CD4-positive, alpha-beta T cell treated with Interleukin-21 for 1 hour (primary cell): ENCODE results near the gene STOML3.
"Not testable (repeated sequence)": the region's sequence is repeated elsewhere in the genome, so short reads cannot be mapped to it uniquely, and the experiment has no call there.

Experiments
- DNase-seq: peaks from one replicate; pipeline ENCODE4 v3.0.0-alpha.2; 2020

Gene STOML3, protein sequence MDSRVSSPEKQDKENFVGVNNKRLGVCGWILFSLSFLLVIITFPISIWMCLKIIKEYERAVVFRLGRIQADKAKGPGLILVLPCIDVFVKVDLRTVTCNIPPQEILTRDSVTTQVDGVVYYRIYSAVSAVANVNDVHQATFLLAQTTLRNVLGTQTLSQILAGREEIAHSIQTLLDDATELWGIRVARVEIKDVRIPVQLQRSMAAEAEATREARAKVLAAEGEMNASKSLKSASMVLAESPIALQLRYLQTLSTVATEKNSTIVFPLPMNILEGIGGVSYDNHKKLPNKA

DNA sequence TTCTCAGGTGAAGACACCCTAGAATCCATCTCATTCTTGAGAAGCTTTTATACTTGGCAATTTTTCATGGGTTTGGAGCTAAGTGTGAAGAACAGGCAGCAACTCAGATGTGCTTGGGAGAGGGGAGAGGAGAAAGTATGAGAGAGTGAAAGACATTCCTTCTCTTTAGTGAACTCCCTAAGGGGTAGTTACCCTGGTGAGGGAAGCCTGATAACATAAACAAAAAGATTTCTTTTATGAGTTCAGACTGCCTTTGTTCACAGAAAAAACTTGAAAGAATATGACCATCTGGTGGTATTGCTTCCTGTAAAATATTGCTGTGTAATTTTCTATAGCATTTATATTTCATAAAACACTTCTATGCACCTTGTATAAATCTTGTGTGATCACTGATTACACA, at the start of gene STOML3:
Gene STOML3 (minus strand): TSS at position 139 of the 400 bp plus-strand sequence. CDS start 110 bp downstream, at position 29.
- no peak for DNase-seq

DNA sequence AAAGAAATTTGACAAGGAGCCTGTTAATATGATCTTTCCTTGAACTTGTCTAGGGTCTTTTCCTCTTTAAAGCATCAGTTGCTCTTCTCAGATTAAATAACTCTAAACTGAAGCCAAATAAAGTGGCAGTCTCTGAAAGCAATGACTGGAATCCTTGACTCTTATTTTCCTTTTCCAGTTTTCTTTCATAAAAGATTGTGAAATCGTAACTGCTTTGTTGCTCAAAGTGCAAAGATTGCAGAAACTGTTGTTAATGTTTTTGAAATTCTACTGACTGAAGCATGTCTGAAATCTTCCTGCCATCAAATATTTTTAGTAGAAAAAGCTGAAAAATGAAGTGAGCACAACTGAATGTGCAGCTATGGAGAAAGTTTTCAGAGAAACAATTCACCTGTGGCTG, 49.6 kb upstream of the STOML3 start:
- no peak for DNase-seq

DNA sequence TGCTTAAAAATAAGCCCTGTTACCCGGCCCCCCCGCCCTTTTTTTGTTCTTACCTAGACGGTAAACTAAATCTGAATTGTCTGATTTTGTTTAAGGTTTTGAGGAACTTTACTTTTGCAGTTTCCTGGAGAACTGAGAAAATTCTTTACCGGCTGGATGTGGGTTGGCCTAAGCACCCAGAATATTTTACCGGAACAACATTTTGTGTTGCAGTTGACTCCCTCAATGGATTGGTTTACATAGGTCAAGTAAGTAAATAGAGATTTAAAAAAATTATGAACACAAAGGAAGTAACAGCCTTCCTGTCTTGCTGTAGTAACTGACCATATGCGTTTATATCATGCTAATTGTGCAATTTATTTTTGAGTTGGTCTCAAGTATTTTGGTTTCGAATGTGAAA, 48.4 kb upstream of the STOML3 start:
- DNase-seq: no peak

DNA sequence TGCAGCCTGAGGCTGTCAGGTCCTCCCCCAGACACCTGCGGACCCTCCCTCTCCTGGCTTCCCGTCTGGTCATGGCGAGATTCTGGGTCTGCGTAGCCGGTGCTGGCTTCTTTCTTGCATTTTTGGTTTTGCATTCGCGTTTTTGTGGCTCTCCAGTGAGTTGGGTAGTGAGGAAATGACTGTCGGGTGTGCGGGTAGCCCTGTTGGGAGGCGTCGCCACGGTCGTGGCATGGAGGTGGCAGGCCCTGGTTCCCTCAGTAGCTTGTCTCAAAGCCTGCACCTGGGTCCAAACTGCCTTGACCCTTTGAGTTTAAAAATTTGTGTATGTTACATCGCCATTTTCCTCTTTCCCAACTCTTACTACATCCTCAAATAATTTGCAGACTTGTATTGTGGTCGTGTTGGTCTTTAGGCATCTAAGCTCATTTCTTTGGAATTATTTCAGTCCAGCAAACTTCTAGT, 48.0 kb upstream of the STOML3 start:
- DNase-seq: peak; percentile 61

DNA sequence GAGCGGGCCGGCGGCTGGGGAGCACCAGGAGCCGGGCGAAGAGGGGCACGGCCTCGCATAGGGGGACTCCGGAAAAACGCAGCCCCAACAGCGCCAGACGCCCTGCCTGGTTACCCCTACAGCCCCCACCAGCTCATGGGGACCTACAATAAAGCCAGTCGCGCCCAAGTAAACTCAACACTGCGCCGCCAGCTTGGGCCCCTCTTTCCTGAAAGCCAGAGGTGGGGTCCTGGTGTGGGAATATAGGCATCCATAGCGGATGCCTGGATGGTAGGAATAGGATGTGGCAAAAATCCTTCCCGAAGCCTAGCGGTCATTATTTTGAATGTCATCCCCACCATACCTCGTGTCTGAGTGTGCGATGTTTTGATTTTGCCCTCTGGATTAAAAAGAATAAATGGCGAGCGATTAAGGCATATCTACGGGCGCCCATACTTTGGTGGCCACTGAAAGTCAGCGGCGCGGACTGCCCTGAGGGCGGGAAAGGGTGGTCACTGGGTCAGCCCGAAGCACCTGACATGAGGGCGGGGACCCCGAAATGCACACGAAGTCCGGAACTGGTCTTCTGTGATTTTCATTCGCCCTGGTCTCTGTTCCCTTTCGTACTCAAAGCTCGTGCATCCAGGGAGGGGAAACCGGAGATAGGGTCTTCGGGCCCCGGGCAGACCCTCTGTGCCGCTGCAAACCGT, 47.4 kb upstream of the STOML3 start, which contains the start of the genes NHLRC3 and PROSER1:
Gene NHLRC3 (plus strand): TSS at position 577 of the 689 bp plus-strand sequence. CDS start 184 bp downstream, outside the sequence.
Gene PROSER1 (minus strand): TSS at position 210 of the 689 bp plus-strand sequence. CDS start 847 bp downstream, outside the sequence.
- peak; percentile 89 for DNase-seq

DNA sequence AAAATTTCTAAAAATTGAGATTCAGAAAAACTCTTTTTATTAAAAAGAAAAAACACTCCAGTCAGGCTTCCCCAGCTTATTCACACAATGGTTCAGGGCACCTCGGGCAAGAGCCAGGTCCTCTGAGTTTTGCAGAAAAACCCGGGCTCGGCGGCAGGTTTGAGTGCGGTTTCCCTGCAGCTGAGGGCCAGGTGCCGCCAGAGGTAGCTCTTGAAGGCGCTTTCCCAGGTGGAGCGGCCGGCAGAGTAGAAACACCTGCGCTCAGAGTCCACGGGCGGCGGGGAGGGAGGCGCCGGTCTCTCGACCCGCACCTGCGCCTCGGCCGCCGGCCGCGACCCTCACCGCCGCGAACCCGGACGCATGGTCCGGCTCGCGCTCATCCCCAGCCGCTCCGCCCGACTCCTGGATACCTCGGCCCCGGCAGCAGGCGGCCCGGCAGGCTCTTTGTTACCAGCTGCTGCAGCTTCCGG, 46.8 kb upstream of the STOML3 start:
- DNase-seq: no peak

DNA sequence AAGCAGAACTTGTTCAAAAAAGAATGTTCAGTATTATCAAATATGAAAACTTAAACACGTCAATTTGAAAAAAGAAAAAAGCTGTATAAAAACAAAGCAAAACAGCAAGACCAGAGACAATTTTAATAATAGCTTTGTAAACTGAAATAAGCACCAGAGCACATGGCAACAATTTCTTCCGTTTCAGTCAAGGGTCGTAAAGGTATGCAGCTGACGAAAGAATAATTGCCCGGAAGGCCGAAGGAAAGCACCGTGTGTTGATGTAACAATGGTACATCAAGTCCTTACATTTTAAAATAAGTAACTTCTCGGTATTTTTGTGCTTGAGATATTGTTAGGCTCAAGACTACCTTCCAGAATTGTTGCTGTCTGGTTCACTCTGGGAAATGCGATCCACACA, 45.6 kb upstream of the STOML3 start:
- peak; percentile 38 for DNase-seq

DNA sequence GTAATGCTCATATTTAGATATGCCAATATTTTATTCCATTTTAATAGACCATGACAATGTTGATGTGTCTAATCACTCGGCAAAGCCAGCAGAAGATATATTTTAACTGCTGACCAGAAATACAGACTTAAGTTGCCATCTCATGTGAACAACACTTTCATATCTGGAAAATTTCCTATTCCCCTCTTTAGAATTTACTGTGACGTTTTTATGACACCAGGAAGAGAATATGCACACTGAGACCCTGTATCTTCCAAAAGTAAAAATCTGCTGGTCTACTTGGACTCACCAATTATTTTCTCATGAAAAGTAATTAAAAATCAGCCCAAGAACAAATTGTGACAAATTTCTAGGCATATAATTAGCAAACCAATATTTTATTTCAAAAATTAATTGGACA, 45.2 kb upstream of the STOML3 start:
- no peak for DNase-seq

DNA sequence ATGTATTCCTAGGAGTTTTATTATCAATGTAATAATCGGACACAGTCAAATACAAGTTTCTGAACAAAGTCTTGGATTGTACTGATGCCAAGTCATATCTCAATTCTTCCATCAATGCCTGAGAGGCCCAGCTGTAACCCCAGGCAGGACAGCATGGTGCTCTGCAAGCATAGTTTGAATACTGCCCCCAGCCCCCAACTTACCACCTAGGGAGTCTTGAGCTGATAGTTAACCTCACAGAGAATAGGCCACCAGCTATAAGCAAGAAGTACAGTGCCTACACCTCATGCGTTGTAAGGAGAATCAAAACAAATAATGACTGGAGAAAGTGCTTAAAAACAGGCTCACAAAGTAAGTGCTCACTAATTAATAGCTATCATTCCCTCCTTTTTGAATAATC, 44.6 kb upstream of the STOML3 start:
- no peak for DNase-seq

DNA sequence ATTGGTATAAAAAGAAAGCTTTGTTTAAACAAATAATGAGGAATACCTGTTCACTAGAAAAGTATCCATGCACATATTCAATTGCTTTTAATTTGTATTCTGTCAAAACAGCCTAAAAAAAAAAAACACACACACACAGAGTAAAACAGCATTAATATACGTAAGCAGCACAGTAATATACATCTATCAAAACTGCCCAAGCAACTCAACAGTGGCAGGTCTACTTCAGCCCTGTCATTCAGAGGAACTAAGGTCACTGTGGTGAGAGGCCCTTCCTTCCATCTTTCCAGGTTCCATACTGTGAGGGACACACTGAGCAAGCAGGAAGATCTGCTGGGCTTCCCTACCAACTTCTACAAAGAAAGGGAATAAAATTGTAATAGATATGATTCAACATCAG, 43.5 kb upstream of the STOML3 start:
- no peak for DNase-seq

DNA sequence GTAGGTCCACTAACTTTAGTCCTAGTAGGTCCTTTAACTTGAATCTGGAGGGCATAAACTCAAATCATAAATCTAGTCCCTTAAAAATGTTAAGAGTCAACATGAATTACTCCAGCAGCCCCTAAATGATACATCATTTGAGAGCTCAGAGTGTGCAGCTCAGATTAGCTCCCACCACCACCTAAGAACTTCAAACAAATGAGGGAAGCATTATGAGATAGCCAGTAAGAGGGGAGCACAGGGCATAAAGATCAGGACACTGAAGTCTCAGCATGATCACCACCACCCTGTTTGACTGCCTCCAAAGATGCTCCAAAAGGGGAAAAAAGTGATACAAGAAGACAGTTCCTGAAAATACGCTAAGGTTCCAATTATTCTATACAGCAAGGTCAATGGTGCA, 41.5 kb upstream of the STOML3 start:
- no peak for DNase-seq

DNA sequence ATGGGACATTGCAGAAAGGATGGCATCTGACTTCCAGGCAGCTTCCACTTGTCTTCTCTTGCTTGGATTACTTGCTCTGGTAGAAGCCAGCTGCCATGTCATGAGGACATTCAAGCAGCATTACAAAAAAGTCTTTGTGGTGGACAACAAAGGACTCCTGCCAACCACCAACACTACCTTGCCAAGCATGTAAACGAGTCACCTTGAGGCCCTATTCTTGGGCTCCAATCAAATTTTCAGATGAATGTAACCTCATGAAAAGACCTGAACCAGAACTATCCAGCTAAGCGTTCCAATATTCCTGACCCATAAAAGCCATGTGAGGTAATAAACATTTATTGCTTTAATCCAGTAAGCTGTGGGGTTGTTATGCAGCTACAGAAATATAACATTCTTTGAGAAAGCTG, 34.8 kb upstream of the STOML3 start:
- DNase-seq: no peak

DNA sequence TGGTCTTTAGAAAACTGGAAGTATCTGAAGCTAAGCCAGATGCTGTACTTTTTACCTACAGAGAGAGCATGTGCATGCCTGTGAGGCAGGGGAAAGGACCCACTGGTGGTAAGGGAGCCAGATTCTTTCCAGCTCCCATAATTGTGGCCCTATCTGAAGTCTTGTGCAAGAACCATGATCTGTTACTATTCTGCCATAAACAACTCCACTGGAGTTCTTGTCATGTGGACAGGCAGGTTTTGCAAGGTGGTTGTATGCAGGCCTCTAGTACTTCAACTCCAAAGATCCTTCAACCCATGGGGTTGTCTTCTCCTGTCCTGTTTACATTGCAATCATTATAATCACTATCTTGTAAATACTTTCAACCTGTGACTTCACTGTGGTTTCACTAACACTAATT, 33.1 kb upstream of the STOML3 start:
- no peak for DNase-seq

DNA sequence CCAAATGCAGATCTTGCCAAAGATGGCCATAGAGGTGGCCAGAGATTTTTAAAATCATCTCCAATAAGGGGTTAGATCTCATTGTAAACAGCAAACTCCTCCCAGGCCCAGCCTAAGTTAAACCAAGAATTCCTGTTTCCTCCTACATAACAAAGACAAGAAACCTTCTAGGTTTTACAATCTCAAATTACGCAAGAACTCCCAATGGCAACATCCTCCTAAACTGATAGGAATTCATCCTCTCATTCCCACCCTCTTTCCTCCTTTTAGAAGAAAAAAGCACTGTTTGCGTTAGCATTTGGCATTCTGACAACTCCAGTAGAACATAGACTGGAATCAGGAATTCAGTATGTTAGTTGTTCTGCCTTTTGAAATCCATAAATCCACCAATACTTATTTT, 32.7 kb upstream of the STOML3 start:
- no peak for DNase-seq

DNA sequence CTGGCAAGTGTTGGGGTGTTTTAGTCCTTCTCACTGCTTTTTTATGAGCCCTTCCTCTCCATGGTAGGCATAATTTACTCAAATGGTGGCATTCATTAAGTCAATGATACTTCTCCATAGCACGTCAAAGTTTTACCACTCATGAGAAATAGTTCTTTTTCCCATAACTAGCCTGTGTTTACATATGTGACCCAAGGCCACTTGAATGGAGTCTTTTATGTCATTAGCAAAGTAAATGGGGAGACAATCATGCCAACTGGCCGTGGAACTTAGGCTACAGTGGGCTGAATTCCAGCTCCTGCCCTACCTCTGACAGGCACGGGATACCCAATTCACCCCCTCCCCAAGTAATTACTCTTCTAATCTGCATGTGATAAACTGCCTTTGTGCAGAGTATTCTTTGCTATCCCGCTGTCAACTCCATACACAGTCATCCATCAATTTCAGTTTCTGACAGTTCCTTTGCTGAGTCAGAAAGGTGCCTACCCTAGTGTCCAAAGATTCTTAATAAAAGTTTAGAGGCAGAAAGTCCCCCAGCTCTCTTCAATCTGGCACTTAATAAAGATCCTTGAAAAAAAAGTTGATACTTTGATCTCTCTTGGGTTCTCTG, 30.3 kb upstream of the STOML3 start:
- DNase-seq: no peak

DNA sequence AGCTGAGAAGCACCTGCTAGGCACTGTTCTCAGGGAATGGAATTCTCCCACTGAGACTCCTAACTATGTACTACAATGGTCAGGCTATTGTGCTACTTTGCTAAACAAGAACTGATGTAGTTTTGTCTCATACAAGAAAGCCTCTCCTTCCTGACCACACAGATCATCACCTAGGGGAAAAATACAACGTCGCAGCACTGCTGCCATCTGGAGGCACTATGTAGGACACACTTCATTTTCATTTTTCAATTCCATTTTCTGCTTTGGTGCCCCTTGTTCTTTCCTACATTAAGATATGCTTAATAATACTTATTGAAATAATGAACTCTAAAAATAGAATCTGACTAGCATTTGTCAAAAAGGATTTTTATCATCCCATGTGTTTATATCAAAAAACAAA, 26.2 kb upstream of the STOML3 start:
- DNase-seq: peak; percentile 16

DNA sequence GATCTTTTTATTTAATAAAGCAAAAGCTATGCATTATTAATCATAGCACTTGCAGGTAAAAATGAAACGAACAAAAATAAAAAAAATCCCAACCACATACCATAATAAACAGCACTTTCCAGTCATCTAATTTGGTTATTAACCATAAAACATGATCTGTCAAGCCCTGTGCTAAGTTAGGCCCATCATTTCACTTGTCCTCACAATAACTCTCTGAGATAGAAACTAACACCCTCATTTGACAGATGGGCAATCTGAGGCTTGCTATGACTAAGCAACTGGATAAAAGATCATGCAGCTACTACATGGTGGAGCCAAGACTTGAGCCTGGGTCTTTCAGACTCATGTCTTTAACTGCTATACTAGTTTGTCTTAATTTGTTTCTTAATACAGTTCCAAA, 25.5 kb upstream of the STOML3 start:
- DNase-seq: no peak

DNA sequence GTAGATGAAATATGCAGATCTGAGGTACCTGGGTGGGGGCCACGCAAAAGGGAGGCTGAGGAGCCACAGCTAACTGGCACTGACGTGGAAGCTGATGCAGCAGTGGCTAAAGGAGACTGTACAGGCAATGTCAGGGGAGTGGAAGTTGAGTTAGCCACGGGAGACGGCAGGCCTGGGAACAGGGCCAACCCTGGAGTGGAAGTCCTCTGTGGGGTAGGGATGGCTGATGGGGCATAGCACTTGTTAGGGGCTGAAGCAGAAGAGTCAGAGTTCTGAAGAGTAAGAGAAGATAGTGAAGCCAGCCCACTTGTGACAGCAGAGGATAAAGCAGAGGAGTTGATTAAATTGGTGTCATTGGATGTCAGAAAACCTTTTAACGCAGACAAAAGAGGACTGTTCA, 22.8 kb upstream of the STOML3 start:
- DNase-seq: no peak

DNA sequence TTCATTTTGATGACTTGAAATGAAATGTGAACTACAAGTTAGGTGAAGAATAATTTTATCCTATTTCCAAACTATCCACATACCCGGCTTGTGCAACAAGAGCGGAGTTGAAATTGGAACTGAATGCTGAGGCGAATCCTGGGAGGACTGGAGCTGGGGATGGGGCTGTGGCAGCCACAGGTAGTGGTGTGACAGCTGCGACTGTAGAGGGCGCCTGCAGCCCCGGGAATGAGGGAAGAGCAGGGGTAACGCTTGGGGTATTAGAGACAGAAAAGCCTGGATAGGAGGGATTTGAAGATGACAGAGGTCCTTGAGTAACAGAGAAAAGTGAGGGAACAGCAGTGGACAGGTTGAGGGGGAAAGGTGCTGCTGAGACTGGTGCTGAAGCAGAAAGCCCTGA, 22.0 kb upstream of the STOML3 start:
- DNase-seq: no peak

DNA sequence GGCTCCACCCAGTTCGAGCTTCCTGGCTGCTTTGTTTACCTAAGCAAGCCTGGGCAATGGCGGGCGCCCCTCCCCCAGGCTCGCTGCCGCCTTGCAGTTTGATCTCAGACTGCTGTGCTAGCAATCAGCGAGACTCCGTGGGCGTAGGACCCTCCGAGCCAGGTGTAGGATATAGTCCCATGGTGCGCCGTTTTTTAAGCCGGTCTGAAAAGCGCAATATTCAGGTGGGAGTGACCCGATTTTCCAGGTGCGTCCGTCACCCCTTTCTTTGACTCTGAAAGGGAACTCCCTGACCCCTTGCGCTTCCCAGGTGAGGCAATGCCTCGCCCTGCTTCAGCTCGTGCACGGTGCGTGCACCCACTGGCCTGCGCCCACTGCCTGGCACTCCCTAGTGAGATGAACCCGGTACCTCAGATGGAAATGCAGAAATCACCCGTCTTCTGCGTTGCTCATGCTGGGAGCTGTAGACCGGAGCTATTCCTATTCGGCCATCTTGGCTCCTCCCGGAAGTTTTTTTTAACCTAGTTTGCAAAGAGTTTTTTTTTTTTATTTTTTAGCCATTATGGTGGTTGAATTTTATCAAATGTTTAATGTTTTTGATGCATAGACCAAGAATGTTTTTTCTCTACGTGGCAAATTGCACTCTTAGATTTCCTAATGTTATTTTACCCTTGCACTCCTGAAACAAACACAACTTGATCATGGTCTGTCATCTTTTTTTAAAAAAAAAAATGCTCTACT, 15.9 kb upstream of the STOML3 start:
- not testable (repeated sequence) for DNase-seq

DNA sequence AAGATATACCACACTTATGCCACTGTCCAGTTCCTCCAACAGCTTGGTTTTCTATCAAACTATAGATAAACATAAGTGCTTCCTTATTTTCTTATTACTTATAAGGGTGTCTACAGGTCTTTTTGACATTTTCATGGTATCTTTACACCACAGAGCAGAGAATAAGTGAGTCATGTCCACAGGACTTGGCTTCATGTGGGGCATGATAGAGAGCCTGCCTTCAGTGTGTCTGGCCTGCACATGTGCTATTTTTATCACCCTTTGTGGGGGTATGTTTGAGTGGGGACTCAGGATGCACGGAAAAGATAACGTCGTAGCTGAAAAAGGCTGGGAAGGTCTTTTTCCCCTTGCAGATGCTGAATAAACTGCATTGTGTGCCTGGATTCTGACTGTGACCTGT, 8.1 kb upstream of the STOML3 start:
- no peak for DNase-seq

DNA sequence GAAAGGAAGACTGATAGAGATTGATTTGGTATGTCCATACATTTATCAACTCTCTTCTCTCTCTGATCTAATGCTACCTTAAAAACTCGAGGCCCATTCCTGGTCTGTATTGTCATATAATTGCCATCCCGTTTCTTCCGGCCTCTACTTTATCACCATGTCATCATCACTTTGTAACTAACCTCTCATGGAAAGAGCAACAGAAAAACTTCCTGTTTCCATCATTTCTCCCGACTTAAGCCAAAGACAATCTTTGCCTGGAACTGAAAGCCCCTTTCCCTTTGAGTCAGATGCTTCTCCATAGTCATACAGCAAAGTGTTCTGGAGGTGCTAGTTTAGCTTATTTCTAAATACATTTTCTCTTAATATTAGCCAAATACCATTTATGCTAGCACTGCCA, 2.8 kb upstream of the STOML3 start:
- no peak for DNase-seq

DNA sequence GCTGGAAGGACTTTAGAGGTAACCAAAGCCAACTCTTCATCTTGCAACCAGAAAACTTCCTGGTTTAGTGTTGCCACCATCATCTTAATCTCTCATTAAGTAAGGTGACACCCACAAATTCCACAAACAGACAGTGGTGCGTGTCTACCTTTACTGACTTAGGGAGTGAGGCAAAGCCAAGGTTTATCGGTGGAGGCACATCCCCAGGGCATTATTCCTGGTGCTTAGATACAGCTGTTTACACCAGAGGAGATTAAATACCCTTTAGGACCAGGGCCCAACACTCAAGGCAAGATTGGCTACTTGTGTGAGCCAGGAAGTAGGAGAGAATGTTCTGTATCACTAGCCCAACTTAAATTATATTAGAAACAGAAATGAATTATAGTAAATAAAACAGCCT, 9.5 kb downstream of the STOML3 start:
- DNase-seq: no peak
